SHP77 (cell line): ENCODE measurements around the gene RXRG.

Source experiments
- DNase-seq, 2 experiments: peaks; one replicate each; lab custom pipeline; 2025; lab: John Stamatoyannopoulos, UW

The RXRG gene

DNA sequence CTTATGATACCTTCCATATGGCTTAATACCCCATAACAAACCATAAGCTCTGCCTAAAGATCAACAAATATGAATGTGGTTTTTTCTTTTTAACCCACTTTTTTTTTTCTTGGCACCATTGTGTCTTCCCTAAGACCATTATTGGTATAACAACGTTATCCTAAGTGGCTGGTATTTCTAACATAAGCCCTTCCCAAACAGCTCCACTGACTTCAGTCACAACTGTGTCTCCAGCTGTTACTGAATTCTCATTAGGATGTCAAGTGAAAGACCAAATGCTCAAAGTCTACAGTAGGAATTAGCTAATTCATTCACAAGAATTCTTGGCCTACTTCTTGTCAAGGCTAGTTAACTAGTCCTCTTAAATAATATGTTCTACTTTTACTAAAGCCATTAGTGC lies 4.2 kb upstream of the RXRG start:
- no peak for DNase-seq

DNA sequence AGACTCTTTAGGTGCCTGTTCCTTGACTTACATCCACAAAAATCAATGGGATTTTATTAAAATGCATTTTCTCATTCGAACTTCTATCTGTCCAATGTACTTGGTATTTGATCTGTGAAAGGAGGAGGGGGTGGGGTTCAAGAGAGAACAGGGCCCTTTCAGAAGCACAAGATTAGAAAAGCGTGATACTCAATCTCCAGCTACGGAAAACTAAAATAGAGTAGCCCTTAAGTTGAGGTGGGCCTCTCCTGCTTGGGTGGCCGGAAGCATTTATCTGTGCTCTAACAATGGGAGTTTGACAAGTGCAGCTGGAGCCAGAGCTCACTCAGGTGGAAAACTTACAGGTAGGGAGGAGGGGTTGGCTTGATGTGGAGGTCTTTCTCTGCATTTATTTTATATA lies 462 bp upstream of the RXRG start:
- no peak for DNase-seq

DNA sequence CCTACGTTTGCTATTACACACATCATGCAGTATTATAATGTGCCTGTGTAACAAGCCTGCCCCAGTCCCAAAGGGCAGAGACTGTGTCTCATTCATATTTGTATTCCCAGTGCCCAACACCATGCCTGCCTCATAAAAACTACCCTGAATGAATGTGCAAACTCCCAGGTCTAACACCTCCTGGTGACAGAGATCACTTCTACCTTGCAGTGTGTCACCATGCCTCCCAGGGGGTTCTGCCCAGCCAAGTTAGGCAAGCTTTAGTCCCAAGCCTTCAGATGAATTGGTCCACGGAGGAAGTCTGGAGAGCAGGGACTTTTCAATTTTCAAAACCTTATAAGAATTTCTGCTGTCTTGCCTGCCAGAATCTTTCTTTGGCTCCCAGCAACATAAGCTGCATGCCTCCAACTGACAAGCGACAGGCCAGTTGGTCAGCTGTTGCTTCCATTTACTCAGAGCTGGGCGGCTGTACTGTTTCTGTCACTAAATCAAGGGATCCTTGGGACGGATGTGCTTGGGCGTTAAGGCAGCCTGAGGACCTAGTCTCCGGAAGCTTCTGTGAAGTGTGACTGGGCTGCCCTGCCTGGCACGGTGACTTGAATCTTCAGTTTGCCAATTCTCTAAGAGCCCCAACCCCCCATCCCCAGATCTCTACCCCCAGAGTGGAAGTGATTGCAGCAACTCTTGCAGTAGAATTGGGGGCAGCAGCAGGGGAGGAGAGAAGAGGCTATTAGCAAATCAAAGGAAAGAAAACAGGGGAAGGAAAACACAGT lies 1.2 kb downstream of the RXRG start:
- no peak for DNase-seq

DNA sequence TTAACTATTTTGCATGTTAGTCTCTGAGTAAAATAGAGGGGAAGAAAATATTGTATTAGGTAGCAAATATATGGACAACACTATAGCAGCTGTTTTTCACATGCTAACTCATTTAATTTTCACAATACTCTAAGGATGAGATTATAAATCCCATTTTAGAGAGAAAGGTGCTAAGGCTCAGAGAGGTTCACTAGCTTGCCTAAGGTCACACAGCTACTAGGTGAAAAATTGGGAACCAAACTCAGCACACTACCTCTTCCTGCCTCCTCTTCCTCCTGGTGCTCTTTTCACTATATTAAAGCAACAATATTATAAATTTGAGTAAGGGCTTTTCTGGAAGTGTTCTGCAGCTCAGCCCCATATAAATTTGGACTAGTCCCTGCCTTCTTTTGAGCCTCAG lies 2.3 kb downstream of the RXRG start:
- DNase-seq, result no peak

DNA sequence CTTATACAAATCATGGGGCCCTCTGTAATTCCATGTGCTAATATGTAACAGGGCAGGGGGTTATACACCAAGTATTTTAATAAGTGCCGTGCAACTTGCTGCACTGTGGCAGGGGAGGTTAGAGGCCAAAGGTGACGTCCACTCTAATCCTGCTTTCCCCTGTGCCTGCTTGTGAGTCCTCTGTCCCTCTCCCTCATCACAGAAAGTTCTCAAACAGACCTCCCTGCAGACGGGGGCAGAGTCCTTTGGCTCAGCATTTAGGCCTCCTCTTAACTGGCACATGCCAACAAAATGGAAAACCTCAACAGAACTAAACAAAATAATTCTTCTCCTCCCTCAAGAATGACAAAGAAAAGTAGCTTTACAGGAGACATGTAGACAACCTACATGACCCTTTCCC lies 2.9 kb downstream of the RXRG start:
- DNase-seq, result no peak

DNA sequence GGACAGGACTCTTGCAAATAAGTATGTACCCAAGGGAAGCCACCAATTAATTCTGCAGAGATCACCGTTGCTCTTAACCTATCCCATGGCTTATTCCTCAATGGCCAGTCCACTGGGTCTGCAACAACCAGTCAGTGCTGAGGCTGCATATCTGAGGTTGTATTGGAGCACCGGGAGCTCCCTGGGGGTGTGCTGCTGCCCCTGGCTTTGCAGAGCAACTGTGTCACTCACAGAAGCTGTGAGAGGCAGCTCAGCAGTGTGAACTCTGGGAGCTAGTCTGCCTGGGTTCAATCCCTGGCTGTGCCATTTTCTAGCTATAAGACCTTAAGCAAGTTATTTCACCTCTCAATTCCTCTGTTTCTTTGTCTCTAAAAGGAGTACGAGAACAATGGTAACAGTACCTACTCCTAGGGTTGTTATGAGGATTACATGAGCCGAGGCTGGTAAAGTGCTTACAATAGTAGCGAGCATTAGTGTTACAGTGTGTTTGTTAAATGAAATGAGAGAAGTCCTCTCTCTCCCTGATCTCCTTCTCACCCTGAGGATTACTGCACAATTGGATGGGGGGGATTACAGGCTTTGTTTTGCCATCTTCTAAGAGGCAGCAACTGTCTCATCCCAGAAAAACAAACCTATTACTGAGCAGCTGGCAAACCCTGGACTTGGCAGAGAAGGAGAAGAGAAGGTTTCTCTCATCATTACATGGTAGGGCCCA lies 3.6 kb downstream of the RXRG start:
- no peak for DNase-seq

DNA sequence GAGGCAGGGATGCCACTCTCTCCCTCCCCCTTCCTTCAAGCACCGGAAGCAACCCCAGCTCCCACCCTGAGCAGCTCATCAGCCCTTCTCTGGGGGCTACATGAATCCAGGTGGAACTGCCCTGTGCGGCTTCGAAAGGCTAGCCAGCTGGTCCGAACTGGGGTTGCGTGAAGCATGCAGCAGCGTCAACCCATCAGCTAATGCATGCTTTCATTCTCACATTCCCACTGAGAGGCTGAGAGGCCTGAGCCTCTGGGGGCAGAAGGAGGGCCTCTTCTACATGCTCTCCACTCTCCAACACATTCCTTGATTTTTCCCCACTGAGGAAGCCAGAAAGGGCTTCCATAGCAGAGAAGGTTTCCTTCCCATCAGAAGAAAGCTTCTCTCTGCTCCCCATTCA lies 5.6 kb downstream of the RXRG start:
- no peak for DNase-seq

DNA sequence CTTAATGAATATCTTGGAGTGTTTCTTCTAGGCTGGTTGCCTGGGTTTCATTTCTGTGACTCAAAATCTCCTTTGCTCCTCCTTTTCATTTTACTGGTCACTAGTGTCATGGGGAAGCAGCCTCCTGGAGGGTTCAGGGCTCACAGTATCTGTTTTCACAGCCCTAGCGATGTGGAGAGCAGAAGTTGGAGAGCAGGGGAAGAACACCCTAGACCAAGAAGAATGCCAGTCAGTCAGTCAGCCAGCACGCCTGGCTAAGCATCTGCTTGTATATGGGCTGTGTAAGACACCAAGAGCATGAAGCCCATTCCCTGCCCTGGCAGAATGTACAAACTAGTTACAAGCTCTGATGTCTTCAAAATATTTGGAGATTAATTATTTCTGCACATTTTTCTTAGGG lies 7.9 kb downstream of the RXRG start:
- no peak for DNase-seq

DNA sequence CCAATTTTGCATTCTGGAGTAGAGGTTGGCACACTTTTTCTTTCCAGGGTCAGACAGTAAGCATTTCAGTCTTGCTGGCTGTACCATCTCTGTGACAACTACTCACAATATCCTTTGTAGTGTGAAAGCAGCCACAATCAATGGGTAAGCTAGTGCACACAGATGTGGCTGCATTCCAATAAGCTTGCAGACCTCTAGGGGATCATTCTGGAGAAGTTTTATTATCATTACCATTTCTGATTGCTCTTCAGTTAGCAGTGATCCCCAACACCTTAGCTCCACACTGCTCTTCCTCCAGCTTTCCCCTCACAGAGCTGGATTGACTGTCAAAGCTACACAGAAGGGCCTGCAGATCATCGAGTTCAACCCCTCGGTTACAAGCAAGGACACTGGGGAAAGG lies 9.1 kb downstream of the RXRG start:
- no peak for DNase-seq

DNA sequence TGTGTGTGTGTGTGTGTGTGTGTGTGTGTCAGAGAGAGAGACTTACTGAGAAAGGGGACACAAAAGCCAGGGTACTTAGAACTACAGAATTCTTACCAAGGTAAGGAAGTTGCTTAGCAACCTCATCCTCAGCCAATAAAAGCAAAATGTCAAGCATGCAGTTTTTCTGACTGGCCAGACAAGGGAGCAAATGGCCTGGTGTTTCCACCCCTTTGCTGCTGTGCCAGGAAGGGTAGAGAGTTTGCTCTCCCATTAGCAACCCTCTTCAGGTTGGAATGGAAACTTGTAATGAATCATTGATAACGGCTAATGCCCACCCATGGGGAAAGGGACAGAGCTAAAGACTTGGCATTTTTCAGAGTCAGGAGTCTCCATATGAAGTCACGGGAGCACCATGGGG lies 10.6 kb downstream of the RXRG start:
- DNase-seq, result no peak

DNA sequence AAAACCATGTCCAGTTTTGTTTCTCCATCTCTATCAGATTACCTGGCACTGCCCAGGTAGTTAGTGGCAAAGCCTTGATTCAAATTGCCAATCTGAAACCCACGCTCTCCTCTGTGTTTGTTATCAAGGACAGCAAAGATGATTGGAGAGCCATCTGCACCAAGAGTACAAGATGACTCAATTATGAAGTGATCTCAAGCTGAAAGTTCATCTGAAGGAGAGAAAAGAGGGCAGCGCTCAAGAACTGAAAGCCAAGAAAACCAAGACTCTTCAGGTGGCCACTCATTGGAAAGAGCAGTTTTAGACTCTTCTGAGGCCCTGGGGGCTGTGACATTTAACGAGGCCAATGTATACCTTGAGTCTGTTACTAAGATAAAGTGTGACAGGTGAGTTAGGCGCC lies 13.8 kb downstream of the RXRG start:
- no peak for DNase-seq

DNA sequence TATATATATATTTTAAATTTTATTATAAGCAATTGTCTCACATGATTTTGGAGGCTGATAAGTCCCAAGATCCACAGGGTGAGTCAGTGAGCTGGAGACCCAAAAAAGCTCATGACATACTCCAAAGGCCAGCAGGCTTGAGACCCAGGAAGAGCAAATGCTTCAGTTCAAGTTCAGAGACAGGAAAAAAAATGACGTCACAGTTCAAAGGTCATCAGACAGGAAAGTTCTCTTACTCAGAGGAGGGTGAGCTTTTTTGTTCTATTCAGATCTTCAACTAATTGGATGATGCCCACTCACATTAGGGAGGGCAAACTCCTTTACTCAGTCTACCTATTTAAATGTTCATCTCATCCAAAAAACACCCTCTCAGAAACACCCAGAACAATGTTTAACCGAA lies 18.2 kb downstream of the RXRG start:
- no peak for DNase-seq

DNA sequence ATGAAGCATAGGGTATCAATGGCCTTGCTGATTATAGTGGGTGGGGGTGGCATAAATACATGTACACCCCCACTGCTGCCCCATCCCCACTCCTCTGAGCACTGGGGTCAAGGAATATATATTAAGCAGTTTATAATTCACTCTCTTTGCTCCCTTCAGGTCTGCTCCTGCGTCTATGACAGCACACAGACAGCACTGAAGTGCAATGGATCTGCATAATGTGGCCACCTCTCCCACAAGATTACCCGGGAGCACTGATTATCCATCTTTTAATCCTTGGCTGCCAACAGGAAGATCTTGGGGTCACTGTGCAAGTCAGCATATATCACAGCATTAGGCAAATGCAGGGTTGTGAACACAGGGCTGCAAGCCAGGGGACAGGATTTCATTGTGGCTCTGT lies 19.3 kb downstream of the RXRG start:
- DNase-seq, result no peak

DNA sequence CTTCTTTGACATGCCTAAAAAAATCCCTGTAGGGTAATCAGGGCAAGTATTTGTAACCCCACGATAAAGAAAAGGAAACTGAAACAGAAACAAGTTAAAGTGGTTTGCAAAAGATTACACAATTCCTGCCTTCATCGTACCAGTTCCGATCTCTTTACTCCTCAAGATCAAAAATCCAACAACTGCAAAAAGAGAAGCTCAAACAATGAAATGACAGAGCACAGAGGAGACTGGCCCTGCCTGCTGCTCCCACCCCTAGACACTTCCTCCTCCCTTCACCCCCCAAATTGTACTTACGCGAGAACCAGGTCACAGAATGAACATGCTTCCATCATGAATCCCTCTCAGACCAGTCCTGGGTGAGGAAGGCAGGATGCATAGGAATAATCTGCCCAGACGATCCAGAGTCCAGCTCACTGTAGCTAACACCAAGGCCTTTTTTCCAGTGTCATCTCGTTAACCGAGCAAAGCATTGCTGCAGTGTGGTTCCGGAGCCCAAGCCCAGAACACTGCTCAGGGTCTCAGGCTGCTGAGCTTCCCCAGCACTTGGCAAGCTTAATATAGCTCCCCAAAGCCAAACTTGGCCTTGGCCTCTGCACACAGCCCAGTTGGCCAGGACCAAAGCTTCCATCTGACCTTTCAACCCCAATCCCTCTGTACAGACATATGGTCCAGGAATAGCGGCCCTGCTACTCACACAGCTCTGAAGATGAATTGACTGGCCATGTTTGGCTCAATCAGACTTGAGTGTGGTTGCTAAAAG lies 20.3 kb downstream of the RXRG start:
- no peak for DNase-seq

DNA sequence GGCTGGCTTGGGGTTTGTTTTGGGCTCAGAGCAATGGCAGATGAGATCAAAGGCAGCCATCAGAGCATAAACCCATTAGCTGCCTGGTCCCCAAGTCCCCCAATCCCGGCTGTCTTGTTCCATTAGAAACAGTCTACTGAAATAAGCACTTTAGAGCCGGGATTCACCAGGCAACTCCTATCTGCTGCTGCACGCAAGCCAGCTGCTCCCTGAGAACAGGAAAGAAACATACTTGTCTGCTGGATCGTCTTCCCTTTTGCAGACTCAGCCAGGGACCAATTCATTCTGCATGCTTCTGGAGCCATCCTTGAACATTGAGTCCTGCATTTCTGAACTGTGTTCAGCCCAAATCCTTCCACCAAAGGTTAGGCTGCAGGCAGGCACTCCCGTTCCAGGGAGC lies 21.8 kb downstream of the RXRG start:
- DNase-seq, result no peak

DNA sequence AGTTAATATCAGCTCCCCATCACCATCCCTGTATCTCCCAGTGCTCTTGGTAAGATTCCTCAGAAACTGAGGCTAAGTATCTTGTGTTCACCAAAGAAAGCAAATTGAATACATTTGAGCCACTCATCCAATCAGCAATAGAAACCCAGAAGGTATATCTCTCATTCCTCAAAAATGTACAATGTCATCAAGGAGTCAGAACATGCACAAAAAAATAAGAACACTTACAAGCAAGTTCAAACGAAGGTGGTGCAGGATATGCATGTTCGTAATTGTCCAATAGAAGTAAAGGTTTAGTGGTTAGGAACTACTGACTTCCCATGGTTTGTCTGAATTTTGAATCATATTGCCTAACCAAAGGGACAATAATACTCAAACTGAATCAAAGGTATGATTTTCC lies 24.3 kb downstream of the RXRG start:
- DNase-seq, result no peak

DNA sequence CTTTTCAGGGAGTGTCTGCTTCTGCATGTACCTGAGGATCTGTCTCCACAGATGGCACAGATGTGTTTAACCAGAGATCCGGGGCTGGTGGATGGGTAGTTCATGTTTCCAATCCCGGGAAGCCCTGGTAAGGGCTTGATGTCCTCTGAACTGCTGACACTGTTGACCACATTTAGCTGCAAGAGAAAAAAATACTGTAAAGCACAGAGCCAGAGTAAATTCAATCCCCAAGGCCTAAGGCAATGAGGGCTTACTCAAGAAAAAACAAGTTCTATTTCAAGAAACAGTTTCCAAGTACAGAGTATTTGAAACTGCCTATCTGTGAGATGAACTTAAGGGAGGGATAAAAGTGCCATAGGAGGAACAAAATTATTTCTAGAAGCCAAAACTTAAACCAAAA lies 25.1 kb downstream of the RXRG start:
- no peak for DNase-seq

DNA sequence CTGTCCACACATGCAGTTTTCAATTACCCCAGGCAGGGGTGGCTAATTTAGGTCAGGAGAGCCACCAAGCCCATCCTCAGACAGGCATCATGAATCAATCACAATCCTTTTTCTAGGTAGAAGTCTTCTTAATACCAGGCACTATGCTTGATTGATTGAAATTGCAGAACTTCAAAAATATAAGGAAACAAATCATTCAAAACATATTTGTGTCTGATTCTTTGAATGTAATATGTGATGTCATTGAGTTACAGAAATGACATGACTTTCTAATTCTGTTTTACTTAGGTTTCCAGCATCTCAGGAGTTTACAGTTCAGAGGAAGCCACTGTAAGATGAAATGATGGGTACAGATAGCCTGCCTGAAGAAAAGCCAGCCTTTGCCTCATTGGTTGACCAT lies 26.7 kb downstream of the RXRG start:
- no peak for DNase-seq

DNA sequence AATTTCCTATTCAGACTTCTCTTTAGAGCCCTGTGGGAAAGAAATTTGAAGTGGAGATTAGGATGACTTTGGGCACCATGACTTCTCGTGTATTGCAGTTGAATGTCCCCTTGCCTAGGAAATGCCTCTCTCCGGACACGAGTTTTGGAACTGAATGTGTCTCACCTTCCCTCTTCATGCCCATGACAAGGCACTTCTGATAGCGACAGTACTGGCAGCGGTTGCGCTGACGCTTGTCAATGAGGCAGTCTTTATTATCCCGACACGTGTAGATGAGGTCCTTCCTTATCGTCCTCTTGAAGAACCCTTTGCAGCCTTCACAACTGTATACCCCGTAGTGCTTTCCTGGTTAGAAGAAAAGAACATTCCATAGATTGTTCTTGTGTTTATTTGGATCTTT lies 28.1 kb downstream of the RXRG start:
- no peak for DNase-seq

DNA sequence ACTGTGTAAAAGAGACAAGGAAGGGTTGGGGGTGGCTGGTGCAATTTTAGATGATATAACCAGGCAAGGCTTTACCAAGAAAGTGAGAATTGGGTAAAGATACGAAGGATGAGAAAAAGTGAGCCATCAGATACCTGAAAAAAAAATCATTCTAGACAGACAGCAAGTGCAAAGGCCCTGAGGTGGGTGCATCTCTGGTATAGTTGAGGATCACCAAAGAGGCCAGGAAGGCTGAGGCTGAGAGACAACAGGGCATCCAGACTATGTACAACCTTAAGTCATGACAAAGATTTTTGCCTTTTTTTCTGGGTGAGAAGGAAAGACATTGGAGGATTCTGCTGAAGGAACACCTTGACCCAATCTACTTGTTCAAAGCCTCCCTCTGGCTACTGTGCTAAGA lies 29.9 kb downstream of the RXRG start:
- DNase-seq, result no peak

DNA sequence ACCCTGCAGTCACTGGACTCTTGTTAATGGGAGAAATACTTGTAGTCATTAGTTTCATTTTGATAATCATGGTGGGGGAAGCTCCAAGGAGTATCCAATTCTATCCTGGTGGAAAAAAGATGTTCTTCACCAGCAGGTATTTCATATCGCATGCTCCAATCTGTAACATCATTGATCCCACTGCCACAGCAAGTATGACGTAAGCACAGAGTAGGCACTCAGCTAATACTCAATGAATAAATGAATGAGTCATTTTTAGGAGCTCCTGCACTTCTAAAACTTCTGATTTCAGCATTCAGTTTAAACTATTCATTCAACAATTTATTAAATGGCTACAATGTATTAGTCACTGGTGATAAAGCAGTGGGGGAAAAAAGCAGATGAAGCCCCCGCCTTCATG lies 30.3 kb downstream of the RXRG start:
- DNase-seq, result no peak

DNA sequence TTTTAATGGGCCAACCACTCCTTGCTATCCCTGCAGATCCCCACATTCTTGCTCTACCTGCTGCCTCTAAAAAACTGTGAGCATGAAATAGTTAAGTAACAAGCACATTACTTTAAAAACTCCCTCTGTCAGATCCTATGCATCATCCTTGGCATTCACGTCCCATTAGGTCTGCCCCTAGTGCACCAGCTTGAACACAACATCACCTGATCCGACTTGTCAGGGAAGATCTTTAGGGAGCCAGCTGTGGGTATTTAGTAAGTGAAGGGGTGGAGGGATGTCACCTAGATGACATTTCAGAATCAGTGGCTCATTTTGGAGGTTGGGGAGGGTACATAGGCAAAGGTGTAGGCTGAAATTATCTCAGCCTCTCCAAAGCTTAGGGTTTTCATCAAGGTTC lies 33.5 kb downstream of the RXRG start:
- DNase-seq, result no peak

DNA sequence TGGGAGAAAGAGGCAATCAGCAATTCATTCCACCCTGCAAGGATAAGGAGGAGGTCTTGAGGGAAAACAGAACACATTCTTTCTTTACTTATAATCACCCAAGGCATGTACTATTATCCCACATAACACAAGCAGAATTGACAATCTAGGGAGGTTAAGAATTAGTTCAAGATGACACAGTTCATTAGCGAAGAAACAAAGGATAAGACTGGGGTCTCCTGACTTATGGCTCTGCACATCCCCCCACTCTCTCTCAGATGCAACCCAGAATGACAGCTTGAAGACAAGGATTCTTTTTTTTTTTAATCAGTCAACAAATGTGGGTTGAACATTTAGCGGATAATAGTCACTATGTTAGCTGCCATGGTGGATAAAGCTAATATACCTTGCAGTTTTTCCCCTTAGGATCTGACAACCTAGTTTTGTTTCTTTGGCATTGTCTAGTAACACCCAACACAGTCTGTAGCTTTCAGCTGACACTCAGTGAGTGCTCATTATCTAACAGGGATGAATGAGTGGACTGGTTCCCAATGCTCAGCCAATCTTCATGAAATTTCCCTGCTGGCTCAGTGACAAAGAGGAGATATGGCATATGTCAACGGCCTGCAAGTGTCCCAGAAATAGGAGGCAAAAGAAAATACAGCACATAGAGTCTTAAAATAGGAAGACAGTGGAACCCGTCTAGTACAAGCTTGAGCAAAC lies 35.1 kb downstream of the RXRG start:
- no peak for DNase-seq
